ENCODE results near the gene HCAR2. TPM values are rescaled to one million over a fixed set of nuclear protein-coding genes. Genes with fewer than 3 reads are reported as not detected.
"Not testable (repeated sequence)": the region's sequence is repeated elsewhere in the genome, so short reads cannot be mapped to it uniquely, and the experiment has no call there.

The HCAR2 gene
- total RNA-seq, 2 donors from 2014 or later, result not detected

DNA sequence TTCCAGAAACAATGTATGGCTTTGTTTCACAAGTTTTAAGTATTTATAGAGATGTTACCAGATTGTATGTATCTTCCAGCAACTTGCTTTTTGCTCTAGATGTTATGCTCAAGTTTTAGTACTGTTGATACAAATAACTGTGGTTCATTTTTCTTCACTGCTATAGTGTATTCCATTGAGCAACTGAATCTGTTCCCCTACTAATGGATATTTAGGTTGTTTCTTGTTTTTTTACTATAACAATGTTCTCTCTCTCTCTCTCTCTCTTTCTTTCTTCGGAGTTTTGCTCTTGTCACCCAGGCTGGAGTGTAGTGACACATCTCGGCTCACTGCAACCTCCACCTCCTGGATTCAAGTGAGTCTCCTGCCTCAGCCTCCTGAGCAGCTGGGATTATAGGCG, 16.6 kb downstream of the HCAR2 start:
- H3K4me3 Mint-ChIP-seq, result no peak overlapping the region
- no peak for DNase-seq
- Histone ChIP-seq H3K9me3 (ENCODE audit: control insufficient read depth, low read length) (no peaks in the 10 kb centered on the region), H3K27me3 (ENCODE audit: control insufficient read depth, insufficient read depth, low read length, poor library complexity, severe bottlenecking) (no peaks in the 10 kb centered on the region), H3K4me1 (ENCODE audit: control insufficient read depth, insufficient read depth, low read length) (no peaks in the 10 kb centered on the region), H3K9ac (ENCODE audit: extremely low read depth, low read length, poor library complexity, severe bottlenecking) (no peak overlapping the region), H3K4me3 (ENCODE audit: low read length) (no peak overlapping the region), H3K36me3 (ENCODE audit: control insufficient read depth, insufficient read depth, low read length) (no peaks in the 10 kb centered on the region), H3K27ac (ENCODE audit: low read depth, low read length) (no peak overlapping the region)
- no peaks in the 10 kb centered on the region for H3K36me3 Mint-ChIP-seq (ENCODE audit: low read depth)
- H3K9me3 Mint-ChIP-seq, result no peaks in the 10 kb centered on the region
- peaks cover 2% of the 10 kb centered on the region for H3K4me1 Mint-ChIP-seq
- TF ChIP-seq, protein P1, sequence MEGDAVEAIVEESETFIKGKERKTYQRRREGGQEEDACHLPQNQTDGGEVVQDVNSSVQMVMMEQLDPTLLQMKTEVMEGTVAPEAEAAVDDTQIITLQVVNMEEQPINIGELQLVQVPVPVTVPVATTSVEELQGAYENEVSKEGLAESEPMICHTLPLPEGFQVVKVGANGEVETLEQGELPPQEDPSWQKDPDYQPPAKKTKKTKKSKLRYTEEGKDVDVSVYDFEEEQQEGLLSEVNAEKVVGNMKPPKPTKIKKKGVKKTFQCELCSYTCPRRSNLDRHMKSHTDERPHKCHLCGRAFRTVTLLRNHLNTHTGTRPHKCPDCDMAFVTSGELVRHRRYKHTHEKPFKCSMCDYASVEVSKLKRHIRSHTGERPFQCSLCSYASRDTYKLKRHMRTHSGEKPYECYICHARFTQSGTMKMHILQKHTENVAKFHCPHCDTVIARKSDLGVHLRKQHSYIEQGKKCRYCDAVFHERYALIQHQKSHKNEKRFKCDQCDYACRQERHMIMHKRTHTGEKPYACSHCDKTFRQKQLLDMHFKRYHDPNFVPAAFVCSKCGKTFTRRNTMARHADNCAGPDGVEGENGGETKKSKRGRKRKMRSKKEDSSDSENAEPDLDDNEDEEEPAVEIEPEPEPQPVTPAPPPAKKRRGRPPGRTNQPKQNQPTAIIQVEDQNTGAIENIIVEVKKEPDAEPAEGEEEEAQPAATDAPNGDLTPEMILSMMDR (conservative IDR thresholded peaks at IDR 0.05), result no peak
- WGBS, 2 experiments (ENCODE audit: insufficient coverage in 1 of 2, insufficient read length in 1 of 2), result 97 to 100% methylated on average over 2 to 3 of the region's 3 CpGs
- H3K27ac Mint-ChIP-seq, result no peak overlapping the region
- peaks cover 26% of the 10 kb centered on the region for H3K27me3 Mint-ChIP-seq (ENCODE audit: insufficient read depth)

GRCh38 chr12:122684297-122684813, 18.8 kb downstream of the HCAR2 start:
- no peak overlapping the region for H3K4me3 ChIP-seq (ENCODE audit: low read length)
- Mint-ChIP-seq H3K27me3 (ENCODE audit: insufficient read depth) (peaks cover 28% of the 10 kb centered on the region), H3K4me1 (no peaks in the 10 kb centered on the region), H3K27ac (no peak overlapping the region), H3K36me3 (ENCODE audit: low read depth) (no peaks in the 10 kb centered on the region), H3K4me3 (no peak overlapping the region), H3K9me3 (no peaks in the 10 kb centered on the region)
- H3K36me3 ChIP-seq (ENCODE audit: control insufficient read depth, insufficient read depth, low read length), result no peaks in the 10 kb centered on the region
- no peaks in the 10 kb centered on the region for H3K4me1 ChIP-seq (ENCODE audit: control insufficient read depth, insufficient read depth, low read length)
- WGBS, 2 experiments (ENCODE audit: insufficient coverage in 1 of 2, insufficient read length in 1 of 2), result 73 to 83% methylated on average over 3 to 5 of the region's 5 CpGs
- H3K9ac ChIP-seq (ENCODE audit: extremely low read depth, low read length, poor library complexity, severe bottlenecking), result no peak overlapping the region
- no peak for DNase-seq
- no peak overlapping the region for H3K27ac ChIP-seq (ENCODE audit: low read depth, low read length)
- no peaks in the 10 kb centered on the region for H3K27me3 ChIP-seq (ENCODE audit: control insufficient read depth, insufficient read depth, low read length, poor library complexity, severe bottlenecking)
- no peaks in the 10 kb centered on the region for H3K9me3 ChIP-seq (ENCODE audit: control insufficient read depth, low read length)
- TF ChIP-seq, protein P1 (conservative IDR thresholded peaks at IDR 0.05), result no peak

DNA sequence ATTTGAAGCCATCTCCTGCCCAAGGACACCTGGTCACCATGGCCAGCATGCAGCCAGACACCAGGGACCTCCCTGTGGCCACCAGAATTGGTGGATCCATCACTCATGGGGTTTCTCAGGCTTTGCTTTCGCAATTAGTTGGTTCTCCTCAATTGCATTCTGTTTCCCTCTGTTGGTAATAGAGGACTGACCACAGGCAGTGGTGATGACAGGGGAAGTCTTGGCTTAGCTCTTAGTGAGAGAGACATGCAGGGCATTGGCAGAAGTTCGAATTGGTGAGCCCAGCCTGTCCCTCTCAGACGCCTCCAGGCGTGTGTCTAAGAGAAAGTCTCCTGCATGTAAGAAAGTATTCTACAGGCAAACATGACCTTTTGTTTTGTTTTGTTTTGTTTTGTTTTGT, 21.3 kb downstream of the HCAR2 start:
- no peaks in the 10 kb centered on the region for H3K4me1 ChIP-seq (ENCODE audit: control insufficient read depth, insufficient read depth, low read length)
- 91 to 100% methylated on average over 1 to 4 of the region's 4 CpGs for WGBS, 2 experiments (ENCODE audit: insufficient coverage in 1 of 2, insufficient read length in 1 of 2)
- Mint-ChIP-seq H3K27me3 (ENCODE audit: insufficient read depth) (peaks cover 26% of the 10 kb centered on the region), H3K4me3 (no peak overlapping the region), H3K27ac (no peak overlapping the region), H3K4me1 (no peaks in the 10 kb centered on the region), H3K9me3 (peaks cover 5% of the 10 kb centered on the region), H3K36me3 (ENCODE audit: low read depth) (no peaks in the 10 kb centered on the region)
- no peaks in the 10 kb centered on the region for H3K9me3 ChIP-seq (ENCODE audit: control insufficient read depth, low read length)
- no peaks in the 10 kb centered on the region for H3K27me3 ChIP-seq (ENCODE audit: control insufficient read depth, insufficient read depth, low read length, poor library complexity, severe bottlenecking)
- H3K4me3 ChIP-seq (ENCODE audit: low read length), result no peak overlapping the region
- TF ChIP-seq, protein P1 (conservative IDR thresholded peaks at IDR 0.05), result no peak
- H3K36me3 ChIP-seq (ENCODE audit: control insufficient read depth, insufficient read depth, low read length), result no peaks in the 10 kb centered on the region
- no peak overlapping the region for H3K9ac ChIP-seq (ENCODE audit: extremely low read depth, low read length, poor library complexity, severe bottlenecking)
- no peak overlapping the region for H3K27ac ChIP-seq (ENCODE audit: low read depth, low read length)
- DNase-seq, result no peak

- not testable (repeated sequence) for H3K9me3 ChIP-seq (ENCODE audit: control insufficient read depth, low read length); H3K4me3 Mint-ChIP-seq; H3K4me1 Mint-ChIP-seq; H3K27ac Mint-ChIP-seq; H3K4me1 ChIP-seq (ENCODE audit: control insufficient read depth, insufficient read depth, low read length); H3K9me3 Mint-ChIP-seq; DNase-seq; H3K4me3 ChIP-seq (ENCODE audit: low read length); H3K9ac ChIP-seq (ENCODE audit: extremely low read depth, low read length, poor library complexity, severe bottlenecking); H3K36me3 Mint-ChIP-seq (ENCODE audit: low read depth); H3K36me3 ChIP-seq (ENCODE audit: control insufficient read depth, insufficient read depth, low read length); H3K27me3 ChIP-seq (ENCODE audit: control insufficient read depth, insufficient read depth, low read length, poor library complexity, severe bottlenecking); H3K27ac ChIP-seq (ENCODE audit: low read depth, low read length)
- 83 to 85% methylated on average over 6 of the region's 6 CpGs for whole genome bisulfite sequencing, 2 experiments (ENCODE audit: insufficient coverage in 1 of 2, insufficient read length in 1 of 2)
- H3K27me3 Mint-ChIP-seq (ENCODE audit: insufficient read depth), result peaks cover 19% of the 10 kb centered on the region
Measured at GRCh38 chr12:122680989-122681388, 22.2 kb downstream of the HCAR2 start.

- not testable (repeated sequence) for DNase-seq; H3K4me3 ChIP-seq (ENCODE audit: low read length); H3K4me1 Mint-ChIP-seq; H3K36me3 Mint-ChIP-seq (ENCODE audit: low read depth); H3K27me3 ChIP-seq (ENCODE audit: control insufficient read depth, insufficient read depth, low read length, poor library complexity, severe bottlenecking); H3K4me1 ChIP-seq (ENCODE audit: control insufficient read depth, insufficient read depth, low read length); H3K36me3 ChIP-seq (ENCODE audit: control insufficient read depth, insufficient read depth, low read length); H3K27ac ChIP-seq (ENCODE audit: low read depth, low read length); H3K27me3 Mint-ChIP-seq (ENCODE audit: insufficient read depth); H3K9me3 Mint-ChIP-seq; H3K9me3 ChIP-seq (ENCODE audit: control insufficient read depth, low read length); H3K9ac ChIP-seq (ENCODE audit: extremely low read depth, low read length, poor library complexity, severe bottlenecking); H3K4me3 Mint-ChIP-seq; H3K27ac Mint-ChIP-seq
- WGBS, 2 experiments (ENCODE audit: insufficient coverage in 1 of 2, insufficient read length in 1 of 2), result 93 to 98% methylated on average over 12 to 32 of the region's 32 CpGs
Measured at GRCh38 chr12:122676781-122677180, 26.4 kb downstream of the HCAR2 start.
